Mammary epithelial cell (primary cell): ENCODE results near the gene PTHLH.

Experiments
- EZH2 ChIP-seq: IDR thresholded peaks from 2 replicates; pipeline ENCODE4 v1.6.1; 2012; ENCODE audit warnings: low read length, inconsistent platforms, borderline replicate concordance
- TF ChIP-seq, protein P1 (sequence below), 2 donors: IDR thresholded peaks in 1 of 2; conservative IDR thresholded peaks in 1 of 2; 2 replicates each; pipeline ENCODE4 v1.5.1; 2011 to 2012; ENCODE audit warnings: inconsistent platforms in 2 of 2, low read length in 2 of 2, mild to moderate bottlenecking in 2 of 2, control low read depth in 1 of 2, low read depth in 1 of 2; ENCODE audit not compliant: insufficient read depth in 1 of 2; ENCODE audit errors: extremely low read depth in 1 of 2

DNA sequence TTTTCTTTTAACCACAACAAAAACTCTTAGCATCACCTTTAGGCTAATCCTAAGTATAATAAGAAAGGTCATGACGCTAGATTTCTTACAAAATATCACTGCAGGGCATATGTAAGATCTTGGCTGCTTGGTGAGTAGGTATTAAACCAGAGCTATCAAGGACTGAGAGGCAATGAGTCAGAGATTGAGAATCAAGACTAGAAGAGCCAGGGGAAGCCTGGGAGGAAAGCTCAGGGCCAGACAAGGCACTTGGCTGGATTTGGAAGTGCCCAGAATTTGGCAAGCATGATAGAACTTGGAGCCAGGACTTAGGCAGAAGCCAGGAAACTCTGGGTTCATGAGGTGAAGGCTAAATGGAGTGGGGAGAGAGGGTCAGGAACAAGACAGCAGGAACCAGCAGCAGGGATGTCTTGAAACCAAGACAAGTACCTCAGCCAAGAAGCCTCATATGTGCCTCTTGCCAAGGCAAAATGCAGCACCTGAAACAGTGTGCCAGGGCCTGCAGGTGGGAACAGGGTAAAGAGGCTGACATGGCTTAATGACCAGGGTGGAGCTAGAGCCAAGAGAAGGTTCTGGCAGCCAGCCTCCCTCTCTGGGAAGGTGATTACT, 49.9 kb downstream of the PTHLH start:
- TF ChIP-seq, protein P1, sequence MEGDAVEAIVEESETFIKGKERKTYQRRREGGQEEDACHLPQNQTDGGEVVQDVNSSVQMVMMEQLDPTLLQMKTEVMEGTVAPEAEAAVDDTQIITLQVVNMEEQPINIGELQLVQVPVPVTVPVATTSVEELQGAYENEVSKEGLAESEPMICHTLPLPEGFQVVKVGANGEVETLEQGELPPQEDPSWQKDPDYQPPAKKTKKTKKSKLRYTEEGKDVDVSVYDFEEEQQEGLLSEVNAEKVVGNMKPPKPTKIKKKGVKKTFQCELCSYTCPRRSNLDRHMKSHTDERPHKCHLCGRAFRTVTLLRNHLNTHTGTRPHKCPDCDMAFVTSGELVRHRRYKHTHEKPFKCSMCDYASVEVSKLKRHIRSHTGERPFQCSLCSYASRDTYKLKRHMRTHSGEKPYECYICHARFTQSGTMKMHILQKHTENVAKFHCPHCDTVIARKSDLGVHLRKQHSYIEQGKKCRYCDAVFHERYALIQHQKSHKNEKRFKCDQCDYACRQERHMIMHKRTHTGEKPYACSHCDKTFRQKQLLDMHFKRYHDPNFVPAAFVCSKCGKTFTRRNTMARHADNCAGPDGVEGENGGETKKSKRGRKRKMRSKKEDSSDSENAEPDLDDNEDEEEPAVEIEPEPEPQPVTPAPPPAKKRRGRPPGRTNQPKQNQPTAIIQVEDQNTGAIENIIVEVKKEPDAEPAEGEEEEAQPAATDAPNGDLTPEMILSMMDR (conservative IDR thresholded peaks at IDR 0.05 in 1 of 2, IDR thresholded peaks at IDR 0.05 in 1 of 2; ENCODE audit: extremely low read depth in 1 of 2, insufficient read depth in 1 of 2, low read depth in 1 of 2, low read length in 2 of 2): no peak
- no peak for TF ChIP-seq EZH2
